Vagina (tissue), 2 donors: Measurements from ENCODE around the gene RAB3GAP1.

Source experiments
- CTCF ChIP-seq, 3 experiments: fragments of 450-650 bp in 2 of 3; fragments of 200-600 bp in 1 of 3; sonication (generic) in 1 of 3; IDR thresholded peaks; one replicate each; pipeline ENCODE4 v1.5.1; 2017 to 2019; ENCODE audit warnings: antibody characterized with exemption in 3 of 3, mild to moderate bottlenecking in 2 of 3, moderate library complexity in 2 of 3
- POLR2A ChIP-seq, 2 donors: fragments of 450-650 bp; IDR thresholded peaks; one replicate each; pipeline ENCODE4 v1.6.1; 2017; ENCODE audit warnings: antibody characterized with exemption in 2 of 2, mild to moderate bottlenecking in 2 of 2, moderate library complexity in 2 of 2

GRCh38 chr2:135152361-135152760 lies 100.3 kb downstream of the RAB3GAP1 start:
- TF ChIP-seq POLR2A (IDR thresholded peaks at IDR 0.05) = no peak
- TF ChIP-seq CTCF (IDR thresholded peaks at IDR 0.05) = no peak
